ENCODE results near the gene CENPU. TPM values are rescaled to one million over a fixed set of nuclear protein-coding genes. Genes with fewer than 3 reads are reported as not detected.

CENPU gene
- total and polyA plus RNA-seq, 2 donors (not counting 1 experiment from before 2014, with no cell fraction given) = 1.6 to 2.1 TPM

GRCh38 chr4:184775854-184776555 is 42.1 kb upstream of the CENPU start:
- Mint-ChIP-seq H3K4me3 (no peak overlapping the region), H3K27me3 (no peaks in the 10 kb centered on the region), H3K4me1 (no peaks in the 10 kb centered on the region), H3K9me3 (ENCODE audit: insufficient read depth) (no peaks in the 10 kb centered on the region), H3K27ac (no peak overlapping the region)
- no peaks in the 10 kb centered on the region for H4K20me1 ChIP-seq (ENCODE audit: control insufficient read depth, insufficient read depth, low read length, poor library complexity, severe bottlenecking)
- no peaks in the 10 kb centered on the region for H3K9me3 ChIP-seq (ENCODE audit: control extremely low read depth in 1 of 3, control insufficient read depth in 2 of 3, insufficient read depth in 1 of 3, low read length in 2 of 3)
- CTCF ChIA-PET = no interaction called here
- no peak overlapping the region for H3K4me3 ChIP-seq (ENCODE audit: control extremely low read depth in 1 of 5, extremely low read depth in 1 of 5, insufficient read depth in 1 of 5, low read depth in 2 of 5, low read length in 4 of 5)
- H3K79me2 ChIP-seq (ENCODE audit: control insufficient read depth, insufficient read depth, low read length) = no peaks in the 10 kb centered on the region
- DNase-seq (no peak), ATAC-seq (ENCODE audit: low read depth) (no peak)
- H3K4me2 ChIP-seq (replicated peaks; ENCODE audit: low read depth, low read length, poor library complexity, severe bottlenecking) = no peak overlapping the region
- POLR2A ChIA-PET = no interaction called here
- peaks cover 0 to 9% of the 10 kb centered on the region in 2 experiments for H3K36me3 ChIP-seq (replicated peaks in 1 of 2; ENCODE audit: control extremely low read depth in 1 of 2, control insufficient read depth in 1 of 2, extremely low read depth in 1 of 2, insufficient read depth in 2 of 2, low read length in 1 of 2)
- no peak overlapping the region for H2AFZ ChIP-seq (ENCODE audit: insufficient read depth, low read depth, low read length, poor library complexity, severe bottlenecking)
- H3K27ac ChIP-seq (ENCODE audit: low read length in 2 of 2) = no peak overlapping the region
- no peak for TF ChIP-seq EZH2 (IDR thresholded peaks at IDR 0.05; ENCODE audit: borderline replicate concordance, insufficient read depth, low read depth, low read length, poor library complexity, severe bottlenecking)
- TF ChIP-seq CTCF (IDR thresholded peaks at IDR 0.05) = no peak
- H3K4me1 ChIP-seq (ENCODE audit: control insufficient read depth in 2 of 2, insufficient read depth in 2 of 2, low read length in 2 of 2) = no peaks in the 10 kb centered on the region
- no peak overlapping the region for H3K9ac ChIP-seq (ENCODE audit: low read length)
- intact Hi-C loops (cut with micrococcal nuclease) = no loop called here
- 100% methylated on average over 9 of the region's 13 CpGs for WGBS (ENCODE audit: insufficient coverage)
- H3K27me3 ChIP-seq (replicated peaks in 1 of 4; ENCODE audit: control extremely low read depth in 1 of 4, control insufficient read depth in 3 of 4, insufficient read depth in 4 of 4, low read length in 3 of 4) = no peaks in the 10 kb centered on the region

- no peaks in the 10 kb centered on the region for H3K27me3 Mint-ChIP-seq
- Histone ChIP-seq H3K27me3 (replicated peaks in 1 of 4; ENCODE audit: control extremely low read depth in 1 of 4, control insufficient read depth in 3 of 4, insufficient read depth in 4 of 4, low read length in 3 of 4) (no peaks in the 10 kb centered on the region), H3K9me3 (ENCODE audit: control extremely low read depth in 1 of 3, control insufficient read depth in 2 of 3, insufficient read depth in 1 of 3, low read length in 2 of 3) (no peaks in the 10 kb centered on the region), H3K36me3 (replicated peaks in 1 of 2; ENCODE audit: control extremely low read depth in 1 of 2, control insufficient read depth in 1 of 2, extremely low read depth in 1 of 2, insufficient read depth in 2 of 2, low read length in 1 of 2) (peaks cover 0 to 19% of the 10 kb centered on the region in 2 experiments), H2AFZ (ENCODE audit: insufficient read depth, low read depth, low read length, poor library complexity, severe bottlenecking) (no peak overlapping the region), H3K4me2 (replicated peaks; ENCODE audit: low read depth, low read length, poor library complexity, severe bottlenecking) (no peak overlapping the region), H3K79me2 (ENCODE audit: control insufficient read depth, insufficient read depth, low read length) (no peaks in the 10 kb centered on the region), H3K27ac (ENCODE audit: low read length in 2 of 2) (no peak overlapping the region), H3K9ac (ENCODE audit: low read length) (no peak overlapping the region), H3K4me1 (ENCODE audit: control insufficient read depth in 2 of 2, insufficient read depth in 2 of 2, low read length in 2 of 2) (no peaks in the 10 kb centered on the region), H4K20me1 (ENCODE audit: control insufficient read depth, insufficient read depth, low read length, poor library complexity, severe bottlenecking) (no peaks in the 10 kb centered on the region), H3K4me3 (ENCODE audit: control extremely low read depth in 1 of 5, extremely low read depth in 1 of 5, insufficient read depth in 1 of 5, low read depth in 2 of 5, low read length in 4 of 5) (no peak overlapping the region)
- WGBS (ENCODE audit: insufficient coverage) = 93% methylated on average over 3 of the region's 7 CpGs
- ChIA-PET POLR2A (no interaction called here), CTCF (interaction anchor here (0.7 kb wide), 1 partner anchor 9 kb away, joined by 3 read pairs; no protein-coding TSS in a partner anchor)
- H3K4me3 Mint-ChIP-seq = no peak overlapping the region
- no peak overlapping the region for H3K27ac Mint-ChIP-seq
- ATAC-seq (ENCODE audit: low read depth) (no peak), DNase-seq (no peak)
- TF ChIP-seq CTCF (IDR thresholded peaks at IDR 0.05) (no peak), EZH2 (IDR thresholded peaks at IDR 0.05; ENCODE audit: borderline replicate concordance, insufficient read depth, low read depth, low read length, poor library complexity, severe bottlenecking) (no peak)
- H3K4me1 Mint-ChIP-seq = no peaks in the 10 kb centered on the region
- no peaks in the 10 kb centered on the region for H3K9me3 Mint-ChIP-seq (ENCODE audit: insufficient read depth)
- intact Hi-C loops (cut with micrococcal nuclease) = no loop called here
Measured at GRCh38 chr4:184774152-184774551, 40.3 kb upstream of the CENPU start.
